OCI-LY1 (cell line): ENCODE data around the gene USH2A.

Source experiments
- H2AFZ ChIP-seq: fragments of 200-600 bp; sonication (generic), shearing (Covaris generic); 2 replicates; pipeline ENCODE4 v1.6.0; 2014; ENCODE audit warnings: antibody characterized with exemption, mild to moderate bottlenecking, low read length
- H3F3A ChIP-seq: fragments of 200-600 bp; sonication (generic), shearing (Covaris generic); 2 replicates; pipeline ENCODE4 v1.6.0; 2014; ENCODE audit warnings: mild to moderate bottlenecking, antibody characterized with exemption, low read length, moderate library complexity; ENCODE audit not compliant: insufficient read depth
- H3K27ac ChIP-seq: fragments of 200-600 bp; sonication (generic); 2 replicates; pipeline ENCODE4 v1.5.1; 2014; ENCODE audit warnings: low read length, mixed run types, mild to moderate bottlenecking, low read depth; ENCODE audit not compliant: poor library complexity, severe bottlenecking
- H3K27me3 ChIP-seq: fragments of 200-600 bp; sonication (generic); 2 replicates; pipeline ENCODE4 v1.6.0; 2014; ENCODE audit warnings: antibody characterized with exemption, mild to moderate bottlenecking, low read length, moderate library complexity; ENCODE audit not compliant: insufficient read depth
- H3K36me3 ChIP-seq: fragments of 200-600 bp; sonication (generic); 2 replicates; pipeline ENCODE4 v1.6.1; 2014; ENCODE audit warnings: mild to moderate bottlenecking, antibody characterized with exemption, low read length, moderate library complexity, mixed read lengths; ENCODE audit not compliant: insufficient read depth
- H3K4me1 ChIP-seq: fragments of 200-600 bp; sonication (generic); 2 replicates; pipeline ENCODE4 v1.5.1; 2014; ENCODE audit warnings: mild to moderate bottlenecking, low read length, moderate library complexity; ENCODE audit not compliant: insufficient read depth, severe bottlenecking
- H3K4me2 ChIP-seq: fragments of 200-600 bp; sonication (generic), shearing (Covaris generic); 2 replicates; pipeline ENCODE4 v1.6.1; 2014; ENCODE audit warnings: low read length
- H3K4me3 ChIP-seq: fragments of 200-600 bp; sonication (generic); 2 replicates; pipeline ENCODE4 v1.5.1; 2014; ENCODE audit warnings: low read length, low read depth, mild to moderate bottlenecking, mixed read lengths; ENCODE audit not compliant: poor library complexity, severe bottlenecking
- H3K79me2 ChIP-seq: fragments of 200-600 bp; shearing (Covaris generic); 2 replicates; pipeline ENCODE4 v1.6.1; 2016; ENCODE audit warnings: mixed run types, low read length, mixed read lengths; ENCODE audit not compliant: insufficient read depth
- H3K9ac ChIP-seq: fragments of 200-600 bp; sonication (generic), shearing (Covaris generic); 2 replicates; pipeline ENCODE4 v1.6.1; 2014; ENCODE audit warnings: mild to moderate bottlenecking, low read length, mixed read lengths
- H3K9me2 ChIP-seq: fragments of 200-600 bp; sonication (generic), shearing (Covaris generic); 2 replicates; pipeline ENCODE4 v1.6.1; 2014; ENCODE audit warnings: low read depth, mild to moderate bottlenecking, low read length, mixed read lengths
- H3K9me3 ChIP-seq: fragments of 200-600 bp; shearing (Covaris generic); 2 replicates; pipeline ENCODE4 v1.6.1; 2014; ENCODE audit warnings: low read length, mixed read lengths
- H4K20me1 ChIP-seq: fragments of 200-600 bp; sonication (generic), shearing (Covaris generic); 2 replicates; pipeline ENCODE4 v1.6.0; 2016; ENCODE audit warnings: mild to moderate bottlenecking, low read length; ENCODE audit not compliant: insufficient read depth
- CTCF ChIP-seq: fragments of 200-600 bp; sonication (generic), shearing (Covaris generic); IDR thresholded peaks from 2 replicates; pipeline ENCODE4 v1.5.1; 2017; ENCODE audit warnings: mild to moderate bottlenecking, antibody characterized with exemption, low read length, moderate library complexity, mixed read lengths
- EZH2 ChIP-seq: fragments of 200-600 bp; sonication (generic), shearing (Covaris generic); IDR thresholded peaks from 2 replicates; pipeline ENCODE4 v1.8.0; 2017; ENCODE audit warnings: borderline replicate concordance, mixed run types, mild to moderate bottlenecking, antibody characterized with exemption, low read length, moderate library complexity, mixed read lengths

USH2A gene

GRCh38 chr1:215657047-215657446 lies 766.2 kb downstream of the USH2A start:
- no peak overlapping the region for H3K4me3 ChIP-seq
- H3K9me2 ChIP-seq = no peaks in the 10 kb centered on the region
- H2AFZ ChIP-seq = no peak overlapping the region
- no peaks in the 10 kb centered on the region for H3K4me1 ChIP-seq
- H3F3A ChIP-seq = no peaks in the 10 kb centered on the region
- H3K27ac ChIP-seq = no peak overlapping the region
- H4K20me1 ChIP-seq = no peaks in the 10 kb centered on the region
- H3K79me2 ChIP-seq = no peaks in the 10 kb centered on the region
- no peaks in the 10 kb centered on the region for H3K36me3 ChIP-seq
- H3K27me3 ChIP-seq = no peaks in the 10 kb centered on the region
- no peaks in the 10 kb centered on the region for H3K9me3 ChIP-seq
- H3K9ac ChIP-seq = no peak overlapping the region
- TF ChIP-seq CTCF (no peak), EZH2 (no peak)
- no peak overlapping the region for H3K4me2 ChIP-seq

GRCh38 chr1:215652371-215652770 lies 770.9 kb downstream of the USH2A start:
- Histone ChIP-seq H3K27me3 (no peaks in the 10 kb centered on the region), H3K4me2 (no peak overlapping the region), H3F3A (no peaks in the 10 kb centered on the region), H4K20me1 (no peaks in the 10 kb centered on the region), H3K4me3 (no peak overlapping the region), H3K9me3 (no peaks in the 10 kb centered on the region), H3K36me3 (no peaks in the 10 kb centered on the region), H2AFZ (no peak overlapping the region), H3K4me1 (no peaks in the 10 kb centered on the region), H3K9me2 (no peaks in the 10 kb centered on the region), H3K27ac (no peak overlapping the region), H3K9ac (no peak overlapping the region), H3K79me2 (no peaks in the 10 kb centered on the region)
- TF ChIP-seq EZH2 (no peak), CTCF (no peak)

- Histone ChIP-seq H3K9ac (no peak overlapping the region), H3K4me2 (no peak overlapping the region), H3K9me2 (no peaks in the 10 kb centered on the region), H2AFZ (no peak overlapping the region), H3K79me2 (no peaks in the 10 kb centered on the region), H3K4me1 (no peaks in the 10 kb centered on the region), H3K9me3 (no peaks in the 10 kb centered on the region), H3F3A (no peaks in the 10 kb centered on the region), H3K36me3 (no peaks in the 10 kb centered on the region), H3K27ac (no peak overlapping the region), H3K4me3 (no peak overlapping the region), H3K27me3 (no peaks in the 10 kb centered on the region), H4K20me1 (no peaks in the 10 kb centered on the region)
- TF ChIP-seq EZH2 (no peak), CTCF (no peak)
Observed at GRCh38 chr1:215651867-215652266, 771.4 kb downstream of the USH2A start.
